Measurements from ENCODE around the gene EVA1A.
A peak's percentile ranks its signal among the peaks of the same experiment; 100 is the strongest.

EVA1A gene, protein sequence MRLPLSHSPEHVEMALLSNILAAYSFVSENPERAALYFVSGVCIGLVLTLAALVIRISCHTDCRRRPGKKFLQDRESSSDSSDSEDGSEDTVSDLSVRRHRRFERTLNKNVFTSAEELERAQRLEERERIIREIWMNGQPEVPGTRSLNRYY

GRCh38 chr2:75560768-75561565 lies at the start of gene EVA1A:
EVA1A (minus strand) TSS chr2:75560939; CDS start chr2:75518140, 42,799 bp downstream.
- DNase-seq = no peak

DNA sequence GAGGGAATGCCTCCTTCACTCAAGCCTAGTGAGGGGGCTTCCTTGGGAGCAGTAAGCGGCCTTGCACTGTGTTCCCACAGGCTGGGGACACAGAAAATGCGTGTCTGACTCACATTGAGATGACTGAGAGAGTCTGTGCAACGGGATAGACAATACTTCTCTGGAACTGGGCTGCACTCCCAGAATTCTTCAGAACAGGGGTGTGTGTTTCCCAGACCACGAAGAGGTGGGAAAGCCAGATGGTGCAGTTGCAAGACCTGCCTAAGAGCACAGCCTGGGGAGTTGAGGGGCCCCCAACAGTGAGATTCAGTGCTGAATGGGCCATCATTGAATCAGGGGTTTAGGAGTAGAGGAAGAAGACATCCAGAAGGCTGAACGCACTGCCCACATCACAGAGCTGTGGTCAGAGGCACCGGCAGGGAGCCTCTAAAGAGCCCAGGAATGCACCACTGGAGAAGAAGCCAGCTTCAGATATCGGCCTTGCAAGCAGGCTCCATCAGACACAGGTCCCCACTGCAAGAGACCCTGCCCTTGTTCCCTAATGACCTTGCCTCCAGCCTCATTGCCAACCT lies 49.3 kb upstream of the EVA1A start:
- no peak for DNase-seq

DNA sequence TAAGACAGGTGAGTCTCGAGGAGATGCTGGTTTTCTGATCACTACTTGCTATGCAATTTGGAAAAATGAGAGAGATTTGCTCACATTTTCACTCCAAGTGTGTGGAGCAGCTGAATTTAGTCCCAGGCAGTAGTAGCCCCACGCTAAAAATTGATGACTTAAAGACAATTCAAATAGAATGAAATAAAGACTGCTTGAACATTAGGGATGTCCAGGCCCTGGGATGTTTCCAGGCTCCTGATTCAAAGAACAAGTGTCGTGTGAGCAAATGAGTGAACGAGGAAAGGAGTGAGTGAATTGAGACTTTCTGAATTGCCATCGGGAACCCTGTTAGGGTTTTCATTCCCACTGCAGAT lies 48.6 kb upstream of the EVA1A start:
- DNase-seq = no peak

GRCh38 chr2:75608684-75609333 lies 48.1 kb upstream of the EVA1A start:
- peak; percentile 22 for DNase-seq

GRCh38 chr2:75607988-75608683 lies 47.4 kb upstream of the EVA1A start:
- no peak for DNase-seq

DNA sequence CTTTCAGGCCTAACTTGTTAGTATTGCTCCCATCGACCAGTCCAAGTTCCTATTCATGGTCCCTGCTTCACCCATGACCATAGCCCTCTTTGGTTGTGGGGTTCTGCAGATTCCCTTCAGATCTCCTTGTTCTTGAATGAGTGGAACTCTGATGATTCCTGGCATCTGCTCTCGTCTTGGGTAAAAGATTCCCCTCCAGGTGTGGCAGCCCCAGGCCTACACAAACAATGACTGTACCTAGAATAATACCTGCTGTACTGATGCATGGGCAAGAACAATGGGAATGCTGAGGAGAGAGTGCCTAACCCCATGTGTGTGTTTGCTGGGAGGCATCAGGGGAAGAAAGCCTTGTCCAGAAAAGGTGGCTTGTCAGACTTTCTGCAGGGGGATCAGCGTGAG lies 46.7 kb upstream of the EVA1A start:
- no peak for DNase-seq

DNA sequence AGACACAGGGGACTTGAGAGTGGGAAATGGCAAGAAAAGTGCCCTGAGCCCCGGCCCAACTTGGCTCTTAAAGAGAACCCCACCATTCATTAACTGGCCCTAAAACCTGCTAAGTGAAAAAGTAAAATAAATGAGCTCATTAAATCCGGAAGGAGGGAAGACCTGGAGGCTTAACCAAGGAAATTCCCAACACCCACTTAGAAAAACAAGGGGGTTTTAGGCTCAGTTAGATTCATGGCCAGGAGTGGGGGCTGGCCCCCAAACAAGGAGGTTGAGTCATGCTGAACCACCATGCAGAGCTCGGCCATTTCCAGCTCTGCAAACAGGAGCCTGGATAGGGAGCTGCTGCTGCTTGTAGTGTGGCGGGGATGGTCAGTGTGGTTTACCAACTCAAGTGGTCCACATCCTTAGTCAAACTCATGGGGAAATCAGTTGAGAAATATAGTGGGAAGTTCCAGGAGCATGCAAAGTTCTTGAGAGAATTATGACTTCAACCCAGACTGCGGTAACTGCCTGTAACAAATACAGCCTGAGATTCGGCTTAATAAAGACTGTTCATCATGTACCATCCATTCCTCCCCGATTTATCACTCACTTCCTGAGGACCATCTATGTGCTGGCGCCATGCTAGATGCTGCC lies 46.1 kb upstream of the EVA1A start:
- DNase-seq = no peak

GRCh38 chr2:75605770-75606529 lies 45.2 kb upstream of the EVA1A start:
- DNase-seq = no peak

GRCh38 chr2:75604484-75604883 lies 43.7 kb upstream of the EVA1A start:
- DNase-seq = no peak

DNA sequence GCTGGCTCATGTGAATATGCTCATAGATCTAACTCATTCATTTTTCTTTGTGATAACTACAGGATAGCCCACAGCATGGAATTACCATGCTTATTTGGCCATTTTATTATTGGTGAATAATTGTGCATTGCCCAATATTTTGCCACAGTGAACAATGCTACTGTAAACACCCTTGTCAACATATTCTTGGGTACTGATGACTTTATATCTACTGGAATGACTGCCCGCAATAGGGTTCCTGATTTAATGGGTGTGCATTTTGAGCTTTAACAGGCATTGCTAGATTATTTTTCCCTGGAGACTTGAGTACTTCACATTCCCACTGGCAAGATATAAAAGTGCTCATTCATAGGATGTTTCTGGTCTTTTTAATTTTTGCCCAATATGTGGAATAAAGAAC lies 42.7 kb upstream of the EVA1A start:
- DNase-seq = no peak

- no peak for DNase-seq
Observed at GRCh38 chr2:75602724-75603342, 42.1 kb upstream of the EVA1A start.

- no peak for DNase-seq
Observed at GRCh38 chr2:75600461-75601011, 39.8 kb upstream of the EVA1A start.

DNA sequence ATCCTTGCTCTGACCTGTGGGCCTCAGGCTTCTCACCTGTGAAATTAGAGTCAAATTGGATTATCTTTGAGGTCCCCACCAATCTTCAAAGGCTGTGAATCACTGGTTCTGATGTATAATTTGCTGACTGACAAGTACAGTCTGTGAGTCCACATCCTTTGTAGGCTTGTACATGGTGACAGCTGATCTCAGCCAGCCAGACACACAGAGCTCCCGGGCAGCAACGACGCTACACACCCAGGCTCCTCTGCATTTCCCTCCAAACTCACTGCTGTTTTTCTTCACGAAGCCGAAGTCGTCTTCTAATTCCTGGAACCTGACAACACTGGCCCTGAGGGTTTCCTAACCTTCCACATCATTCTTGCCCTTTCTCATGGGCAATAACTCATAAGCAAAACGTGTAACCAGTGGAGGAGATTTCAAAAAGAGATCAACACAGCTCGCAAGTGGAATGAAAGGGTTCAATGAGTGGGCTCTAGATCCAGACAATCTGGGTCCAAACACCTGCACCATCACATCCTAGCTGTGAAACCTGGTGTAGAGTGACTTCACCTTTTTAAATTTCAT lies 37.9 kb upstream of the EVA1A start:
- no peak for DNase-seq

DNA sequence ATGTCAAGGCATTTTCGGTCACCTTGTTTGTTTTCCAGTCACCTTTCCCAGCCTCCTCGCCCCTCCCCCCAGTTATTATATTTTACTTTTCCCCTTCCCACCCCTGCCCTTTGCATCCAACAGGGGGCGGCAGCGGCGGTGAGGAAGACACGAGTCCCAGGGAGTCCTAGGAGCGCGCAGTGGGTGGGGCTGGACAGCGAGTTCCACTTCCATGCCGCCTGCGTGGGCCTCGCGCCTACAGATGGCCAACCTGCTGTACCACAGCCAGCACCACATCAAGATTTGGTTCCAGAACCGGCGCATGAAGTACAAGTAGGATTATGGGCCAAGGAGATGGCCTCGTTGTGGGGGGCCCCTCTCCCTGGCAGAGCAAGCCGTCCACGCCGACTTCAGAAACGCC lies 37.2 kb upstream of the EVA1A start:
- DNase-seq = no peak

DNA sequence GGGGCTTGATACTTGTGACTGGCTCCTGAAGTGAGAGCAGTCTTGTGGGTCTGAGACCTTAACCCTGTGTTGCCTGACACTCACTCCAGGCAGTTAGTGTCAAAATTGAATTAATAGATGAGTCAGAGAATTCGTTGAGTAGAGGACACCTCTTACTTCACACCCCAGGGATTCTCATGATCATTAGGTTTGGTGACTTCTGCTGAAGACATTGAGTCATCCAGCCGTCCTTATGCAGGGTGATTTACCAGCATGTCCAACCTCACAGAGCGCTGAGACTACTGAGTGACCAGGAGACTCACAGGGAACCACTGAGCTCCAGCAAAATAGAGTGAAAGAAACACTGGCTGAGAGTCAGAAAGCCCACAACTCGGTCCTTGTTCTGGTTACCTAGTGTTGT lies 36.0 kb upstream of the EVA1A start:
- DNase-seq = no peak

- DNase-seq = no peak
Observed at GRCh38 chr2:75595541-75596395, 35.0 kb upstream of the EVA1A start.

GRCh38 chr2:75594596-75594995 lies 33.9 kb upstream of the EVA1A start:
- DNase-seq = no peak

GRCh38 chr2:75592888-75593287 lies 32.1 kb upstream of the EVA1A start:
- DNase-seq = no peak

DNA sequence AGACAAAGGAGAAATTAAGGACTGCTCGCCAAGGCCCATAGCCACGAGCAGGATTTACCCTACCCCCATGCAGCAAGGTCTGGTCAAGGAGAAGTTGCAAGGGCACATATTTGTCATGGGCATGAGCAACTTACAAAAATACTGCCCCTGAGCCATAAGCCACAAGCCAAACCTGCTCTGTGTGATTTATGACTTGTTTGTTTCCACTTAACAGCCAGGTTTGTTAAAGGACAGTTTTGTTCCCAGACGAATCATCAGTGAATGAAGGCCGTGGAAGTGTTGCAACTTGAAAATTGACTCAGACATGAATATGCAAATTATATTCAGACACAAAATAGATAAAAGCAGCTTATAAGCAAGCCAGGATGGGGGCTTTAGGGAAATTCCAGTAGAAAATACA lies 31.3 kb upstream of the EVA1A start:
- DNase-seq = no peak
